HAP-1 (cell line): Measurements from ENCODE around the gene HSD17B4.
"Not testable (repeated sequence)": the region's sequence is repeated elsewhere in the genome, so short reads cannot be mapped to it uniquely, and the experiment has no call there.

ENCODE experiments used
- DNase-seq, 2 experiments: peaks; one replicate each; pipeline ENCODE4 v3.0.0-alpha.2; 2016 to 2020; ENCODE audit warnings: low spot score in 2 of 2
- H3K27me3 ChIP-seq: fragments of 250-450 bp; sonication (Bioruptor Pico); 2 replicates; pipeline ENCODE4 v1.5.1; 2020; ENCODE audit warnings: low read depth, mild to moderate bottlenecking, moderate library complexity
- H3K36me3 ChIP-seq: fragments of 250-450 bp; sonication (Bioruptor Pico); replicated peaks from 2 replicates; pipeline ENCODE4 v1.5.1; 2020; ENCODE audit warnings: mild to moderate bottlenecking
- H3K4me1 ChIP-seq: fragments of 250-450 bp; sonication (Bioruptor Pico); 2 replicates; pipeline ENCODE4 v1.5.1; 2020; ENCODE audit warnings: mild to moderate bottlenecking
- H3K4me3 ChIP-seq: fragments of 250-450 bp; sonication (Bioruptor Pico); 2 replicates; pipeline ENCODE4 v1.5.1; 2020; ENCODE audit warnings: mild to moderate bottlenecking, moderate library complexity
- H3K9me3 ChIP-seq: fragments of 250-450 bp; sonication (Bioruptor Pico); 2 replicates; pipeline ENCODE4 v1.5.1; 2020; ENCODE audit warnings: mild to moderate bottlenecking, moderate library complexity
- in situ Hi-C: fragments of 300-500 bp; cut with MboI; formaldehyde crosslinking; loops from 3 replicates; pipeline ENCODE4 v1.14.3; 2020; ENCODE audit warnings: low sequenced_read_pairs, inconsistent platforms, mixed read lengths

Gene HSD17B4

GRCh38 chr5:119476341-119476740 is 24.0 kb downstream of the HSD17B4 start:
- no peak overlapping the region for H3K4me3 ChIP-seq
- no peak for DNase-seq
- 0 out of 2 replicates have a peak, but pooled peaks cover 2% of the 10 kb centered on the region for H3K36me3 ChIP-seq
- in situ Hi-C loops, result no loop called here
- 0 out of 2 replicates have a peak, but pooled peaks cover 6% of the 10 kb centered on the region for H3K4me1 ChIP-seq
- H3K9me3 ChIP-seq, result no peaks in the 10 kb centered on the region
- no peaks in the 10 kb centered on the region for H3K27me3 ChIP-seq

GRCh38 chr5:119478781-119479180 is 26.5 kb downstream of the HSD17B4 start:
- in situ Hi-C loops, result no loop called here
- DNase-seq, result no peak
- Histone ChIP-seq H3K4me3 (no peak overlapping the region), H3K27me3 (no peaks in the 10 kb centered on the region), H3K36me3 (0 out of 2 replicates have a peak, but pooled peaks cover 2% of the 10 kb centered on the region), H3K4me1 (0 out of 2 replicates have a peak, but pooled peaks cover 6% of the 10 kb centered on the region), H3K9me3 (no peaks in the 10 kb centered on the region)

- H3K4me3 ChIP-seq, H3K27me3 ChIP-seq, H3K9me3 ChIP-seq, H3K36me3 ChIP-seq, H3K4me1 ChIP-seq, in situ Hi-C loops: not testable (repeated sequence)
- peak in 1 of 2 experiments; percentile 13 for DNase-seq
Measured at GRCh38 chr5:119480629-119481028, 28.3 kb downstream of the HSD17B4 start.

- no peaks in the 10 kb centered on the region for H3K27me3 ChIP-seq
- H3K4me3 ChIP-seq, result no peak overlapping the region
- no peak for DNase-seq
- in situ Hi-C loops, result no loop called here
- 0 out of 2 replicates have a peak, but pooled peaks cover 6% of the 10 kb centered on the region for H3K4me1 ChIP-seq
- H3K9me3 ChIP-seq, result no peaks in the 10 kb centered on the region
- H3K36me3 ChIP-seq, result no peaks in the 10 kb centered on the region
Measured at GRCh38 chr5:119483155-119483554, 30.9 kb downstream of the HSD17B4 start.

GRCh38 chr5:119484884-119485283 is 32.6 kb downstream of the HSD17B4 start:
- no peaks in the 10 kb centered on the region for H3K9me3 ChIP-seq
- no peaks in the 10 kb centered on the region for H3K27me3 ChIP-seq
- H3K4me1 ChIP-seq, result 0 out of 2 replicates have a peak, but pooled peaks cover 6% of the 10 kb centered on the region
- in situ Hi-C loops, result no loop called here
- DNase-seq, result no peak
- no peak overlapping the region for H3K4me3 ChIP-seq
- H3K36me3 ChIP-seq, result no peaks in the 10 kb centered on the region

GRCh38 chr5:119501671-119502179 is 49.4 kb downstream of the HSD17B4 start:
- Histone ChIP-seq H3K36me3 (peaks cover 3% of the 10 kb centered on the region), H3K27me3 (no peaks in the 10 kb centered on the region), H3K4me3 (no peak overlapping the region), H3K9me3 (no peaks in the 10 kb centered on the region), H3K4me1 (no peaks in the 10 kb centered on the region)
- in situ Hi-C loops, result no loop called here
- no peak for DNase-seq

- H3K9me3 ChIP-seq, H3K4me3 ChIP-seq, H3K27me3 ChIP-seq, H3K4me1 ChIP-seq, in situ Hi-C loops, H3K36me3 ChIP-seq, DNase-seq: not testable (repeated sequence)
Measured at GRCh38 chr5:119503939-119504338, 51.6 kb downstream of the HSD17B4 start.

GRCh38 chr5:119512277-119512676 is 60.0 kb downstream of the HSD17B4 start:
- H3K4me3 ChIP-seq, result no peak overlapping the region
- DNase-seq, result no peak
- H3K9me3 ChIP-seq, result no peaks in the 10 kb centered on the region
- no peaks in the 10 kb centered on the region for H3K4me1 ChIP-seq
- in situ Hi-C loops, result no loop called here
- peaks cover 10% of the 10 kb centered on the region for H3K36me3 ChIP-seq
- H3K27me3 ChIP-seq, result no peaks in the 10 kb centered on the region

- Histone ChIP-seq H3K9me3 (no peaks in the 10 kb centered on the region), H3K36me3 (peaks cover 13% of the 10 kb centered on the region), H3K27me3 (no peaks in the 10 kb centered on the region), H3K4me3 (no peak overlapping the region), H3K4me1 (no peaks in the 10 kb centered on the region)
- no peak for DNase-seq
- in situ Hi-C loops, result no loop called here
Measured at GRCh38 chr5:119515192-119515591, 62.9 kb downstream of the HSD17B4 start.

GRCh38 chr5:119517115-119517514 is 64.8 kb downstream of the HSD17B4 start:
- in situ Hi-C loops, H3K4me1 ChIP-seq, H3K4me3 ChIP-seq, H3K27me3 ChIP-seq, H3K9me3 ChIP-seq, DNase-seq: not testable (repeated sequence)
- H3K36me3 ChIP-seq, result peaks cover 16% of the 10 kb centered on the region

- H3K9me3 ChIP-seq, result no peaks in the 10 kb centered on the region
- DNase-seq, result no peak
- peaks cover 9% of the 10 kb centered on the region; the same call in 1 of the 2 replicates for H3K36me3 ChIP-seq
- no peaks in the 10 kb centered on the region for H3K27me3 ChIP-seq
- no peaks in the 10 kb centered on the region for H3K4me1 ChIP-seq
- in situ Hi-C loops, result no loop called here
- no peak overlapping the region for H3K4me3 ChIP-seq
Measured at GRCh38 chr5:119521232-119521631, 68.9 kb downstream of the HSD17B4 start.

- Histone ChIP-seq H3K27me3 (no peaks in the 10 kb centered on the region), H3K4me3 (no peak overlapping the region), H3K4me1 (no peaks in the 10 kb centered on the region), H3K36me3 (peaks cover 9% of the 10 kb centered on the region; the same call in 1 of the 2 replicates), H3K9me3 (no peaks in the 10 kb centered on the region)
- DNase-seq, result no peak
- in situ Hi-C loops, result no loop called here
Measured at GRCh38 chr5:119522841-119523240, 70.5 kb downstream of the HSD17B4 start.

- Histone ChIP-seq H3K9me3 (no peaks in the 10 kb centered on the region), H3K27me3 (no peaks in the 10 kb centered on the region), H3K4me3 (no peak overlapping the region), H3K36me3 (peaks cover 4% of the 10 kb centered on the region; the same call in 1 of the 2 replicates), H3K4me1 (no peaks in the 10 kb centered on the region)
- DNase-seq, result no peak
- in situ Hi-C loops, result no loop called here
Measured at GRCh38 chr5:119524485-119524884, 72.2 kb downstream of the HSD17B4 start.

- H3K4me1 ChIP-seq, result no peaks in the 10 kb centered on the region
- no peaks in the 10 kb centered on the region for H3K9me3 ChIP-seq
- in situ Hi-C loops, result no loop called here
- H3K27me3 ChIP-seq, result no peaks in the 10 kb centered on the region
- no peaks in the 10 kb centered on the region for H3K36me3 ChIP-seq
- H3K4me3 ChIP-seq, result no peak overlapping the region
- DNase-seq, result no peak
Measured at GRCh38 chr5:119527351-119527750, 75.1 kb downstream of the HSD17B4 start.

GRCh38 chr5:119529811-119530210 is 77.5 kb downstream of the HSD17B4 start:
- H3K36me3 ChIP-seq, result no peaks in the 10 kb centered on the region
- in situ Hi-C loops, result no loop called here

More at GRCh38 chr5:119529811-119530210, 77.5 kb downstream of the HSD17B4 start:
- no peaks in the 10 kb centered on the region; the same call in 1 of the 2 replicates for H3K4me1 ChIP-seq
- no peak overlapping the region for H3K4me3 ChIP-seq
- H3K27me3 ChIP-seq, result no peaks in the 10 kb centered on the region
- H3K9me3 ChIP-seq, result no peaks in the 10 kb centered on the region
- no peak for DNase-seq
